GM18861 (cell line): ENCODE measurements around the gene C9orf72.

ENCODE experiments used
- ATAC-seq: cut with Tn5 transposase; IDR thresholded peaks from one replicate; pipeline ENCODE4 v1.9.1; 2021; ENCODE audit not compliant: unreplicated experiment

The C9orf72 gene

DNA sequence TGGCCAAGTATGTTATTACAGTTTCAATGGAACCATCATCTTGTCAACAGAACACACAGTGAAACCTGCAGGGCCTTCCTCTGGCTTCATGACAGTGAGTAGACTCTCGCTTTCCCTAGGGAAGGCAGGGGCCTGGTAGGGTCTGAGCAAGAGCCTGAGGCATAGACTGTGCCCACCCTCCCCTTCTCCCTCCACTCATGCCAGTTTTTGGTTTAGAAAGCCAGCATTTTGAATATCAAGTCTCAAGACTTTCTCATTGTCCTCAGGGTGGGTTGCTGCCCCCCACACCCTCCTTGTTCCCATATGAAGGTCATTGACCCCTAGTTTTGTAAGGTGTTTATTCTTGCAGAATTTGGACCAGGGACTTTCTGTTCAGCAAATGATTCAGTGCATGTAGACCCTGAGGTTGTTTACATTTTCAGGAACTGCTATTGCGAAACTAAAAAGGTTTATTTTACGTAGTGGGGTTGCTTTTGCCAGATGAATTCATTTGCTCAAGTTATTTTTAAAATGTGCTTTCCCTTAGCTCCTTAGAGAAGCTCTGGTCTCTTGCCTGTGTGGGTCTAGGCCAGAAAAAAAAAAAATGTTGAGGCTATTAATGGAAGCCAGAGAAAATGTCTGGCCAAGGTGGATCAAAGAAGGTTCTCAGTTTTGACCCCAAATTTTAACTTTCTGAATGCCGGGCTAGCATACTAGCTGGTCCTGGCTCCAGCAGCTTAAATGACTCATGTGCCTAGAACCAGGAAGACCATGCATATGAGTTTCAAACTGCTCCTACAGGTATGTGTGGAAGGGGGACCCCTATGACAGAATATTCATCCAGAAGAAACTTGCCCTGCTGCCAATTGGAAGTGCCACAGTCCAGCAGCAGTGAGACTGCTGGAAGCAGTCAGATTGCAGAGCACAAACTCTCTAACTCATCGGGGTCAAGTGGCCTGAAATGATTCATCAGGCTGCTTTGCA, 33.5 kb downstream of the C9orf72 start:
- ATAC-seq: peak; percentile 27

DNA sequence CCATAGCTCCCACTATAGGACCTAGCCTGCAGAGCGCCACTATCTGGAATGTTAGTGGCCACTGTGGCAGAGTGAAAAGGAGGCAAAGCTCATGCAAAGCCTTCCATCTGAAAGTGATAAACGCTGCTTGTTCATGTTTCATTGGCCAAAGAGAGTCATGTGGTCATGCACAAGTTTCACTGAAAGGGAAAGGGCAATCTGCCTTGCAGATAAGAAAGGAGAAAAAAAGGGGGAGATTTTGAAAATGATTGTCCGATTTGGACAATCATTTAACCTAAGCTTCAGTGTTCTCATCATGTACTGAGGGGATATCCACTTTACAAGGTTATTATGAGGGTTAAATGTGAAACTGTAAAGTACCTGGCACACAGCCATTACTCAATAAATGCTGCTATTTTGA, 34.6 kb downstream of the C9orf72 start:
- peak; percentile 51 for ATAC-seq

DNA sequence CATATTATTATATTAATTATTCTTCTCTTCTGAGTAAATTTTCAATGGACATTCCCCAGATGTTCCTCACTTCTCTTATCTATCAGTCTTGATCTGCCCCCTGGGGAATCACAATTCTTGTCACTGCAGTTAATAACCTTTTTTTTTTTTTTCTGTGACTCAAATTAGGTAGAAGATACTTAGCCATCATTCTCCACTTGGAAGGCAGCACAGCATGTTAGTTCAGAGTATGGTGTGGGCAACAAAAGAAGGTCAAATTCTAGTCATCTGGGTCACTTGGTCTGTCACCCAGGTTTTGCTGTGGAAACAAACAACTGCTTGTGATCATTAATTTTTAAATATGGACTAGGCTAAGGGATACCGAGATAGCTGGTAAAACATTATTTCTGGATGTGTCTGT, 35.5 kb downstream of the C9orf72 start:
- ATAC-seq: no peak

DNA sequence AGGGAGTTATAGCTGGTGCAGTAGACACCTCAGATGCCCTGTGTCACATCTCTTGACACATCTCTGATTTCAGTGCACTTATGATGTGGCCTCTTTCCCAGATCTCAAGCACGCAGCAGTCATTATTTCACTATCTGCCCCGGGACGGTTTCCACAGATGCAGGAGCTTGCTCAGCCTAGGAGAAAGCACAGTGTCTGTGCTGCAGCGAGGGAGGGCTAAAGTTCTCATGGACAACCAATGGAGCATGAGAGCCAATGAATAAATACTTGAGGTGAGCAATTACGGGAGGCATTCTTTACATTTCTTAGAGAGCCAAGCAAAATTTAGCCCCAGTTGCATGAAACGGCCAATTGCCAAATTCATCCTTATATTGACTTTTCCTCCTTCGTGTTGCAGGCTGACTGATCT, 36.2 kb downstream of the C9orf72 start:
- no peak for ATAC-seq

DNA sequence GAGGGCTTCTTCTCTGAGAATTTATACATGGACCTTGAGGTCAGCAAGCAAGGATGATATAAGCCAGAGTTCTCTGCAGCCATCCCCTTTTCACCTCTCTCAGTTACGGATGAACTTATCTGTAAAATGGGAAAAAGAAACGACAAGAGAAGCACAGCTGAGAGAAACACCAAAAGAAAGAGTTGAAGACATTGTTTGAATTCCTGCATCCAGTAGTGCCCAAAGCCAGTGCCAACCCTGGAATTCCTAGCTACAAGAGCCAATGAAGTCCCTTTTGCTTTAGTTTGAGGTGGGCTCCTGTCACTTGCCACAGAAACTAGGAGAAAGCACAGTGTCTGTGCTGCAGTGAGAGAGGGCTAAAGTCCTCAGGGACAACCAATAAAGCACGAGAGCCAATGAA, 37.1 kb downstream of the C9orf72 start:
- no peak for ATAC-seq

DNA sequence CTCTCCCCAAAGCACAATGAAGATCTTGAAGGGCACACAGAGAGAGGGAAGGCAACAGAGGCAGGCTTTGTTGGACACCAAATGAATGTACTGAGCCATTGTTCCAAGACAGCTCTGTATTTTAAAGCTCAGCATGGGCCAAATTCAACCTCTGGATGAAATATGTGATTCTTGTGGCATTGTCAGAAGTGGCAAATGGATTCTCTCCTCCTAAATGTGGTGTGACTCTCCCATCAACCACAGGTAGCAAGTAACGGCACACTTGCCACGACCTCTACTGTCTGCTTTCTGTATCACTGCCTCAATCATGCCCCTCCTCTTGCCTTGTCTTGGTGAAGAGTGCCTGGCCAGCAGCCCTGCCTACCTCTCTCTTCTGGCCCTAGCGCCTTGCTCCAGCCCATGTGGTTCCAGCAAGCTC, 37.6 kb downstream of the C9orf72 start:
- peak; percentile 44 for ATAC-seq

DNA sequence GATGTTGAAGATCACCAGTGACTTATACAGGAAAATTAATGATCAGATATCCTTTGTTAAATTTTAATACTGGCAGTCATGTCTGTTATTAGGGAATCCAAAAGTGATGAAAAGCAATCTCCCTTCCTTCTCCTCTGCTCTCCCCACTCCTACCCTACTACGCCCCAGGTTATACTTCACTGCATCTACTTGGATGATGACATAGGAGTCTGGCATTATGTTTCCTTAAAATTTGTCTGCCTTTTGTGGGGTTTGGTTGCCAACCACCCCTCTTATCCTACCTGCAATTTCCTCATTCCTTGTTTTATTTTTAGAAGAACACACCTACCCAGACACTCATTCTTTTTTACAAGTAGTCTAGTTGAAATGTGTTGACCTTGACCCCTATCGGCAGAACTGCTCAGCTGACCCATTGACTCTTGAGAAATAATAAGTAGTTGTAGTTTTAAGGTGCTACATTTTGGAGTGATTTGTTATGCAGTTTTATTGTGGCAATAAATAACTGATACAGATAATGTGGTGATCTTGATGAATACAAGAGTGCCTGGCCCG, 38.5 kb downstream of the C9orf72 start:
- ATAC-seq: no peak

DNA sequence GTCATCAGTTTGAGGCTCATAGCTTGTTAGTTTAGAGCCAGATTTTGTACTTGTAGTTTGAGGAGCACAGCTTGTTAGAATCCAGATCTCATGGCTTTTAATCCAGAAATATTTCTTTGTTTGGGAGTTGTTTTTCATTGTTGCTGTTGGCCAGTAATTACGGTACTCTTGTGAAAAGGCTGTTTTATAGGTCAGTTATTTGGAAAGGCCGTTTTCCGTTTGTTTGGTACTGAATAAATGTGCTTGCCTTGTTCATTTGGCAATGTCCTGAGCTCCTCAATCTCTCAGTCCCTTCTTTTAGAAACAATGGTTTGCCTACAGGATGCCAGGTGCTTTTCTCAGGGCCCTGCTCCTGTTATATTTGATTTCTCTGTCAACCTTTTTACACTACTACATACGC, 39.1 kb downstream of the C9orf72 start:
- ATAC-seq: no peak

DNA sequence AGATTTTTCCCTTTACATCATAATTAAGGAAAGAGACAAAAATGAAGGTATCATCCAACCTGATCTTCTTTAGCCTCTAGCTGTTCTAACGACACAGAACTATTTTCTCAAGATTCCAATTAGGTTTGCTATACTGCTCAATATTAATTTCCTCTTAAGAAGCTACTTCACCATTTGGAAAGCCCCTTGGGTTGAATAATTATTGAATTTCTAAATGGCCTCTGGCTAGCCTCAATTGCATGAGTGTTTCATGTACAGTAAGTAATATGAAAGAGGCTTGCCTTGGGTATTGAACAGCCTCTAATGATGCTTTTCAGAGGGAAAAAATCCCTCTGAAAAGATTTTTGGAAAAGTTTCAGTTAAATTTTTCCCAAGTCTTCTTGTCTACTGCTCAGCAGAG, 40.0 kb downstream of the C9orf72 start:
- ATAC-seq: no peak

DNA sequence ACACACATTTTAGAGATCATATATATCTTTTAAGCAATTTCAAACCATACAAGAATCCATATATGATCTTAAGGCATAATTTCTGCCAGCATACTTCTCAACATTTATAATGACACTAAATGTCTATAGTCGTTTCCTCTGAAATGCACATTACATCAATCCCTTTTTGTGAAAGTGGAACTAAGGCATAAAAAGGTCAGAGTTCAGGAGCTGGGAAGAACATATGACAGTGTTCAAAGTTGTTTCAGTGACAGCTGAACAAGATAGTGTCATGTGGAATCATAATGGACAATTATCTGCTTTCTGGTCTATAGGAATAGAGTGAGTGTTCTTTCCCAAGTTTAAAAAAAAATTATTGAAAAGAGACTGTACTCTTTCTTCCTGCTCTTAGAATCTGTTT, 41.2 kb downstream of the C9orf72 start:
- no peak for ATAC-seq

DNA sequence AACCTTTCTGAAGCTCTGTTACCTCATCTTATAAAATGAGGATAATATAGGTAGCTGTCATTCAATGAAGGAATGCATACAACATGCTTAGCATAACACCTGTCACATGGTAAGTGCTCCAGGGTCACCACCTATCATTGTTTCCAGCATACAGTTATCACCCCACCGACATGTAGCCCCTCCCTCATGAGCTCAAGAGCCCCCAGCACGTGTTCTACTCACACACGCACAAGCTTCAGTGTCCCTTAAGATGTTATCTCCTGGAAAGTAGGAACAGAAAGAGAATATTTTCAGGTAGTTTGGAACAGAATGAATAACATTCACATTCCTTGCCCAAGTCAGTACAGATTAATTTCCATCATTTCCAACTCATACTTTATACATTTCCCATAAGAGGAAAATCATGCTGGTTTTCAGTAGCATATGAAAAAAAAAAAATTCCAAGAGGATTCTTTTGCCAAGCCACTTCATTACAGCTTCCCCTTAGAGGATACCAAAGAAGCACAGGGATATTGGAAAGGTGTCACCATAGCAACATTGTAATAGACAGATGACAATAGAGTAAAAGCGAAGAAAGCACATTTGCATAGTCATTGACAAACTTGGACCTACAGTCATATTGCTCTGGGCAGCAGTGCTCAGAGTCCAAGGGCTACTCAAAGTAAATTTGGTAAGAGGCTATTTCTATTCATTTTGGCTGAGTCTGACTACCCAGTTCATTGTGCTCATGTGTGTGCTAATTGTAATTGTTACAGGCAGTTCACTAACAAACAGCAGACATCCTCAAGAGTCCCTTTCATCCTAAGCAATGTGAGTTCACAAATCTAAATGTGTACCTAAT, 42.1 kb downstream of the C9orf72 start:
- ATAC-seq: no peak

DNA sequence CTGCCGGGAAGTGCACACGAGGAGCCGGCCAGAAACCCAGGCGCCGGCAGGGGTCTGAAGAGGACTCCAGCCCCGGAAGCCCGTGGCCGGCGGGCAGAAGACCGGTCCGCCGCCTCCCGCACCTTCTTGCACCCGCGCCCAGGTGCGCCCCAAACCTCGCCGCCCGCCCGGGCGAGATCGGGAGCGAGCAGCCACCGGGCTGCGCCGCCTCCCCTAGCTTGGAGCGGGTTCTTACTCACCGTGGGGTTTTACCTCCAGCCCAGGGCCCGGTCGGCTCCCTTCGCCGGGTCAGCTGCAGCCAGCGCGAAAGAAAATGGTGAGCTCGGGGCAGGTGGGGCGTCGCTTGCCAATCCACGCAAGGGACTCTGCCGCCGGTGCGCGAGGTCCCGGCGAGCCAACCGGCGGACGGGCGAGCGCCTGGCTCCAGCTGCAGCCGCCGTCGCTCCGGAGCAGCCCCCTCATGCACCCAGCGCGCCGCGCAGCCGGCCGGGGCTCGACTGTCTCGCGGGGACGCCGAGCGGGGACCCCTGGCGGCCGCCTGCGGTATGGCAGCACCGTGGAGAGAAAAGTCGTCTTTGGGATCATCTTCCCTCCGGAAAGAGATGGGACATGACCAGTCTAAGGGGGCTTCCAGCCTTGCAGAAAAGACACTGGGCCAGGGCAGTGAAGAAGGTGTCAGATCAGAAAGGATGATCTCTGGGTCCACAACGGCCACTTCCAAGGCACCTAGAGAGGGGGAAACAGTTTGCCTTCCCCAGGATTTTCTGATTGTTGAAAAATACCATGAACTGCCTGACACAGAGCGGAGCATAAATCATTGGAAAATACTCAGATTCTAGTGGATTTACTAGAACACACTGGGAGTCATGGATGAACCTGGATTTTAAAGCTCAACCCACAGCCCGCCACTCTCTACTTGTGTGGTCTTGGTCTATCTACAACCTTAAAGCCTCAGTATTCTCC, 43.7 kb downstream of the C9orf72 start, which contains the start of gene MOB3B:
TSS of gene MOB3B (minus strand) at position 499 of the 963 bp plus-strand sequence. CDS start 74,264 bp downstream, outside the sequence.
- peak; percentile 73 for ATAC-seq

DNA sequence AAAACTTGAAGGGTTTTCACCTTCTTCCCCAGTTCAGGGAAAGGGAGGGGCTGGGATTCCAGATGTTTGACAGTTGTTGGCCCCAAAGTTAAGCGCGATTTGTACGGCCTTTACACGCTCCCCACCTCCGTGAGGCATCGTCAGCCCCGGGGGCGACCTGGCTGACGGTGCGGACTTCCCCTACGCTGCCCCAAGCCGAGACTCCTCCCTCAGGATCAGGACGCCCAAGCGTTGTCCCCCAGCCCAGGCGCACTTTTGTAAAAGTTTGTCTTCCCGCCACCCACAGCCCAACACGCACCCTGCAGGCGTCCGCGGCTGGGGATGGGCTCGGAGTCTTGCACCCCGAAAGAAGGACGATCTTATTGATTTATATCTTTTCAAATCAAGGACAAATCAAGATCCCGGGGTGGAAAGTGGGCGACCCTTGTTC, 44.4 kb downstream of the C9orf72 start:
- ATAC-seq: peak; percentile 28

DNA sequence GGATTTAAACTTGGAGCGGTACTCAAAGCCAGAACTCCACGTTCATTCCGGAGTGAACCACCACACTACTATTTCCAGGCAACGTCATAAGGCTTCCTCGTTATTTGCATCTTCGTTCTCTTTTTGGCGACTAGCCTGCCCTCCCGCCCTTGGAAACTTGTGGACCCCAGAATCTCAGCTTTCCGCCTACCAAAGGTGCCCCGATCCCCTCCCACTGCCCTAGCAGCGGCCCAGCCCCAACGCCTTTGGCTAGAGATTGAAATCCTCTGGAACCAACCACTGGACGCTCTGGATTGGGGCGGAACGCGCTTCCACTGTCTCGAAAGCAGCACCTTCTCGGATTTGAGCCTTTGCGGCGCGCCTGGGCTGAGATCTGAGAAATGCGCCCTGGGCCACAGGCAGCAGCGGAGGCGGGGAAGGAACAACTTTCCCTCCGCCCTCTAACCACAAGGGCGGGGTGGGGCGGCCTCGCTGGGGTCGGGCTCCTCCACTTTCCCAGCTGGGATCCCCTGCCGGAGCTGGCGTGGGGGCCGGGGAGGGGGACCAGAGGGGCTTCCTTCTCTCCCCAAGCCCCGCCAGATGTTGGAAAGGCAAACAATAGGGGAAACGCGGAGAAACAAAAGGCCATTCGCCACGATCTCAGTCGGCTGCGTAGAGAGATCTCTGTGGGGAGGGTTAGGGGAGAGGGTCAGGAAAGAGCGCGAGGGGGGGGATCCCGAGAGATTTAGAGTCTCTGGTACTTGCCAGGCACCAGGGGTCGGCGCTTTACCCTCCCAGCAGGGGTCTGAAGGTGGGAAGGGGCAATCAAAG, 45.0 kb downstream of the C9orf72 start:
- peak; percentile 50 for ATAC-seq

DNA sequence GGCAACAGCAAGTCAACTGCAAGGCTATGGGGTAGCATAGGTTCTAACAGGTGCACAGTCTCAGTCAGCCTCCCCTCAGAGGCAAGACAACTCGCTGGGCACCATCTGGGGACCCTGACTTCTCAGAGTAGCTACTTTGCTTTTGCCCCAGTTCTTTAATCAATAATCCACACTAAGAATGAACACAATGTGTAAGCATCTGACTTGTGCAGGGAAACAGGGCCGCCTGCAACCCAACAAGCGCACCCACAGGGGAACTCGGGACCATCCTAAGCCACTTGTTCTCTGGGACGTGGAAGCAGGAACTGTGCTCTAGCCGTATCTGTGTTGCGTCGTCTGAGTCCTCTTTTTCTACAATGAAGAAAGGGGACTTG, 45.6 kb downstream of the C9orf72 start:
- no peak for ATAC-seq

DNA sequence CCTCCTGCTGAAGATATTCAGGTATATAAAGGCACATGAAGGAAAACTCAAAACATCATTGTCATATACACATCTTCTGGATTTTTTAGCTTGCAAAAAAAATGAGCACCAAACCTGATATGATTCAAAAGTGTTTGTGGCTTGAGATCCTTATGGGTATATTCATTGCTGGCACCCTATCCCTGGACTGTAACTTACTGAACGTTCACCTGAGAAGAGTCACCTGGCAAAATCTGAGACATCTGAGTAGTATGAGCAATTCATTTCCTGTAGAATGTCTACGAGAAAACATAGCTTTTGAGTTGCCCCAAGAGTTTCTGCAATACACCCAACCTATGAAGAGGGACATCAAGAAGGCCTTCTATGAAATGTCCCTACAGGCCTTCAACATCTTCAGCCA, 49.0 kb downstream of the C9orf72 start, which contains the start of gene IFNK:
TSS of gene IFNK (plus strand) at position 55 of the 400 bp plus-strand sequence. CDS start at position 102, 47 bp downstream.
- no peak for ATAC-seq

DNA sequence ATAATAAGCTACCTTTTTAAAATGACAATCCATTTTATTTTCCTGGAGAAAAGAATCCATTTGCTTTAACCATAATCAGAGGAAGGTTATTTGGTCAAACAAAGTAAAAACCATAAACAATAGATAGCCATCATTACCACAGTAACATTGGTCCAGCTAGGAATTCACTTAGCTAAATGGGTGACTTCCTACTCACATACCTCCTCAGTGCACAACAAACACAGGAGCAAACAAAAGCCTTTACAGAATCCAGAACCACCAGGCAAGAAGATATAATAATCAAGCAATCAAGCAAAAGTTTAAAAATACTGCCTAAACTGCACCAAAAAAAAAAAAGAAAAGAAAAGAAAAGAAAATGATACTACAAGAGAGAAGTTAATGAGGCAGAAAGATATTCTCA, 50.1 kb downstream of the C9orf72 start:
- ATAC-seq: no peak

DNA sequence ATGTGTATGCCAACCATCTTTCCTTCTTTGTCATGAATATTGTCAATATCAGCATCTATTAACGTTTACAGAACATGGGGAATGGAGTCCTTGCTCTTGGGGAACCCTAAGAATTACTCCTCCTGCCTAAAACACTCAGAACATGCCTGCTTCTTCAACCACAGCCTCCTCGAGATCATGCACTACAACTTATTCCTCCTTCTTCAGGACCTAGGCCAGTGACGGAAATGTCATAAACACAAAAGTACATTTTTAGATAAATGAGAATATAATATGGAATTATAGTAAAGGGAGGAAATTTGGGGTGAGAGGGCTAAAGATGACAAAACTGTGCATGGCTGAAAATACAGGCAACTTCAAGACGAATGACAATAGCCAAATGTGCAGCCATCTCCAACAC, 52.3 kb downstream of the C9orf72 start:
- no peak for ATAC-seq
